IPS DF 6.9 (cell line): ENCODE measurements around the gene RUNX1.

Experiments
- DNase-seq: peaks from one replicate; pipeline ENCODE4 v3.0.0-alpha.2; 2013; ENCODE audit warnings: low read depth, low spot score
- H3K27ac ChIP-seq: one replicate; pipeline ENCODE4 v1.5.1; 2013; ENCODE audit warnings: low read length, control low read depth
- H3K27me3 ChIP-seq: 2 replicates; pipeline ENCODE4 v1.6.1; 2013; ENCODE audit warnings: mild to moderate bottlenecking, low read length; ENCODE audit not compliant: control insufficient read depth, insufficient read depth
- H3K36me3 ChIP-seq: 2 replicates; pipeline ENCODE4 v1.6.1; 2013; ENCODE audit warnings: low read length; ENCODE audit not compliant: control insufficient read depth, insufficient read depth
- H3K4me1 ChIP-seq: 2 replicates; pipeline ENCODE4 v1.6.1; 2013; ENCODE audit warnings: low read length; ENCODE audit not compliant: control insufficient read depth, insufficient read depth
- H3K4me3 ChIP-seq: 2 replicates; pipeline ENCODE4 v1.5.1; 2013; ENCODE audit warnings: mild to moderate bottlenecking, low read length
- H3K9me3 ChIP-seq: 2 replicates; pipeline ENCODE4 v1.6.1; 2013; ENCODE audit warnings: low read length, inconsistent platforms; ENCODE audit not compliant: control insufficient read depth, insufficient read depth
- WGBS: extraction: QIAGEN DNeasy Blood & Tissue Kit; methylation state at CpG from one replicate; pipeline ENCODE4 v1.1.7; 2013; ENCODE audit warnings: mixed read lengths, missing lambda C conversion rate; ENCODE audit not compliant: insufficient read length, insufficient coverage; 5-methylcytosine and 5-hydroxymethylcytosine counted together

Gene RUNX1

DNA sequence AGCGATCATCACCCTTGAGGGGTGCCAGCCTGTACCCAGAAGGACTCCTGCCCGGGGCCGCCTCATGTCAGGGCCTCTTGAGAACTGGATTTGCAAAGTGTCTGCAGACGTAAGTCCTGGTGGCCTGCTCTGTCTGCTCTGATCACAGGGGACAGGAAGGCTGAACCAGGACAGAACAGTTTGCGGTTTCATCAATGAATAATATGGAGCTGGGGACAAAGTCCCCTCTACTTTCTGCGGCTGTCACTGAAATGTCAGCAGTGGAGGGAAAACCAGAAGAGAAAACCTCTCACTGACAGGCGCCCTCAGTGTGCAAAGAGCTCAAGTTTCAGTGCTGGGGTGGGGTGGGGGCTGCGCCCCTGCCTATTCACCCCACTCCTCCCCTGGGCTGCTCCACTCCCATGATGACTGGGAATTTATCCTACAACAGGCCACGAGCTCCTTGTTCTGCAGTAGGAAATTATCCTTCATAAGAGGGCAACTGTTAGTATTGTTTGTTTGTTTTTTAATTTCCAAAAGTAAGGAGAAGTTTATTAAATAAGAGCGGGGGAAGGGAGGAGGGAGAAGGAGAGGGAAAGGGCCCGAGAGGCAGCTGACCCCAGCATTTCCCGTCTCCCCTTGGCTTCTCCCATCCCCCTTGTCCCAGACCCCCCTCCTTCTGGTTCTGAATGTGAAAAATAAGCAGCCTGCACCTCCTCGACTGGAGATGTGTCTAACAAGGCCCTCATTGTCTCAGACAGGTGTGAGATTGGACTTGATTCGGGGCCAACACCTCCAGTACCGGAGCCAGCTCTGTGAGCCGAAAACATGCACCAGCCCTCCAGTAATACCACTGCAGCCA is 231.1 kb downstream of the RUNX1 start:
- Histone ChIP-seq H3K4me3 (no peak overlapping the region), H3K4me1 (no peaks in the 10 kb centered on the region), H3K9me3 (no peaks in the 10 kb centered on the region), H3K36me3 (no peaks in the 10 kb centered on the region), H3K27me3 (no peaks in the 10 kb centered on the region; the same call in 1 of the 2 replicates), H3K27ac (no peak overlapping the region)
- WGBS, result 100% methylated on average over 1 of the region's 16 CpGs
- no peak for DNase-seq

DNA sequence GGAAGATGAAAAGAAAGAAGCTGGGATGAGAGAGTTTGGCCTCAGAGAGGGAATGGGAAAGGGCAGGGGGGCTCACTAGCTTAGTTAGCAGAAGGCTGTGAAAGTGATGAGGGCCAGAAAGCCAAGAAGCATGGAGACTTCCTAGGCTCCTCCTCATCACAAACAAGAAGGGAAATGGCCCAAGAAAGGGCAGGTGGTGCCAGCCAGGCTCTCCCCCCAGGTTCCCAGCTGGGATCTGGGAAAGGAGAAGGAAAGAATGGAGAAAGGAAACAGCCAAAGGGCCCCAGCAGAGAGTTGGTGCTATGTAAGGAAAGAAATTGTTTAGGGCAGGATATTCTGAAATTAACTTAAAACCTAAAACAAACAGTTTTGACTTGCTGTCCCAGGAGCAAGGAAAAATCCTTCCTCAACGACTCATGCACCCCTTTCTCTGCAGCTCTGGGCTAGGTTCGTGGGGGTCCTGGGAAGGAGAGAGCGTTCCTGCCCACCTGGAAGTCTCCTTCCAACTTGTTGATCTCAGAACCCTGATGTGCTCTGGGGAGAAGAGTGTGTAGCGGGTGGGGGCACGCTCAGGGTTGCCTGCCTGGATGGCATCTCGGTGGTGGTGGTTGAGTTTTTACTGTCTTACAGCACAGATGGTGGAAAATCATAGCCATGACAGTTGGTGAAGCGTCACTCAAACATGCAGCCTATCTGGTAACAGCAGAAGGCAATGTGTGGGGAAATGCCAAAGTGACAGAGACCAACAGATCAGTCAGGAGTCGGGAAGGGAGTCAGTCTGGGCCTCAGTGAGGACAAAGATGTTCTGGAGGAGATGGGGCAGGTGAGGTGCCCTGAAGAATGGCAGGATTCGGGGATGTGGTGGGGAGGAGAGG is 233.0 kb downstream of the RUNX1 start:
- no peaks in the 10 kb centered on the region for H3K36me3 ChIP-seq
- no peaks in the 10 kb centered on the region for H3K9me3 ChIP-seq
- no peak overlapping the region for H3K4me3 ChIP-seq
- no peaks in the 10 kb centered on the region for H3K4me1 ChIP-seq
- H3K27ac ChIP-seq, result no peak overlapping the region
- no peak for DNase-seq
- no CpG with 5 or more reads among the region's 9 CpGs for WGBS
- H3K27me3 ChIP-seq, result no peaks in the 10 kb centered on the region; the same call in 1 of the 2 replicates

DNA sequence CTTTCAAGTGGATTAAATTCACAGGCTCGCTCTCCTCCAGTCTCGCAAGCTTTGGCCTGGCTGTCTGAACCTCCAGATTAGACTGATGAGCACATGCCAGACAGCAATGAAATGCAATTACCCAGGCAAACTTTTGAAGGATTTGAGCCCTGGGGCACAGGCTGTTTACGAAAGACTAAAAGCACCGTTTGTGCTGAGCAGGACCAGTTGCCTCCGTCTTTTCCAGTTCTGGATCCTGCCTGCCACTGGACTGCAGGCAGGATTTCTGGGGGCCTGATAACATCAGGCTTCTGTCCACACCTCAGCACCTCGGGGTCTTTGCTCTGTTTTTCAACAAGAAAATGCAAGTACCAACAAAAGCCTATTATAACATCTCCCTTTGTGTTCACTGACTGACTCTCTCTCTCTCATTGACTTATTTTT is 234.6 kb downstream of the RUNX1 start:
- H3K4me3 ChIP-seq, result no peak overlapping the region
- no peaks in the 10 kb centered on the region for H3K4me1 ChIP-seq
- H3K27me3 ChIP-seq, result no peaks in the 10 kb centered on the region; the same call in 1 of the 2 replicates
- no peaks in the 10 kb centered on the region for H3K36me3 ChIP-seq
- WGBS, result no CpG with 5 or more reads among the region's 6 CpGs
- no peak overlapping the region for H3K27ac ChIP-seq
- DNase-seq, result no peak
- H3K9me3 ChIP-seq, result no peaks in the 10 kb centered on the region

DNA sequence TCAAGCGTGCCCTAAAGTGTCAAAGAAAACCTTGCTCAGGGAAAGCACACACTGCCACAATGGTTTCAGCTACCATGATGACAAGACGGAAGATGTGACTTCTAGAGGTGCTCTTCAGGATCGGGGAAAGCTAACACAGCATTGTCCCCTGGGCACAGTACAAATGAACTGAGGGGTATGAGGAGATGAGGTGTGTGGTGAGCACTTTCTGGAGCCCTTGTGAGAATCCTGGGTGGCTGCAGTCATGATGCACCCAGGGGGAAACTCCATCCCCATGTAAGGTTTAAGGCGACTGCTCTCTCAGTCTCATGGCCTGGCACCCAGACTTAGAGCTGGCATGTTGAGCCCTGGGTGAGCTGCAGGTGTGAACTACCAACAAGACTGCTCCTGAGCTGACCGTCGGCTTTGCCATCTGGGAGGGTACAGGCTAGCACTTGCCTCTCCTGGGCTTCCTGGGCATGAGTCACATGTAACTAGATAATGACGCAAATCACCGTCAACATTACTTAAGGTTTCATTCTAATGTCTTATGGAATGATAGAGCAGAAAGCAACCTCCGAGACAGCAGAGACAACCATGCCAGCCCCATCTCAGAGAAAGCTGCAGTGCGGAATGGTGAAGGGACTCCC is 235.7 kb downstream of the RUNX1 start:
- DNase-seq, result no peak
- no peaks in the 10 kb centered on the region for H3K36me3 ChIP-seq
- no peak overlapping the region for H3K27ac ChIP-seq
- no peaks in the 10 kb centered on the region; the same call in 1 of the 2 replicates for H3K27me3 ChIP-seq
- H3K4me3 ChIP-seq, result no peak overlapping the region
- H3K4me1 ChIP-seq, result no peaks in the 10 kb centered on the region
- H3K9me3 ChIP-seq, result no peaks in the 10 kb centered on the region
- WGBS, result no CpG with 5 or more reads among the region's 10 CpGs

DNA sequence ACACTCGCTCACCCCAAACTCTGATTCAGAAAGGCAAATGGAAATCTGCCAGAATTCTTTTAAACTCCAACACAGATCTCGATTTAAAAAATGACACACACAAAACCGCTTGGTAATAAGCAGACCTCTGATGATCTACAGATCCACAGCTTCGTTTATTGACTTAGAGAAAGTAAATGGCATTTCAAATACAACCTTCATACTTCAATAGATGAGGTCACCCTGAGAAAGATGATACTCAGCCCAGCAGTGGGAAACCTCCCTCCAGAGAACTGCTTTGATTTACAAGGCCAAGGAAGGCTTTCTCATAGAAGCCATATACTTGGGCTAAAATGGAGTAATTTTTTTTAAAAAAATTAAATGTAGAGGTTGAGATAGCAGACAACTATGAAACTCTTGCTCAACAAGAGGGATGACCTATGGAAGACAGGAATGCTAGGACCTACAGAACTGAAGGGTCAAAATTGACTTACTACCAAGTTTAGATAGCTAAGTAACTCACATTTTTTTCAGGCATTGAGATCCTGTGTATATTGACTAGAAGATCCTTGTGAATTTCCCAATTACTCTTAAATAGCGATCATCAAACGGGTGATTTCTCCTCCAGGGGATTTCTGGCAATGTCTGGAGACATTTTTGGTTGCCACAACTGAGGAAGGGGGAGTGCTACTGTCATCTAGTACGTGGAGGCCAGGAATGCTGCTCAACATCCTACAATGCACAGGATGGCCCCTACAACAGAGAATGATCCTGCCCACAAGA is 236.4 kb downstream of the RUNX1 start:
- H3K36me3 ChIP-seq, result no peaks in the 10 kb centered on the region
- H3K27ac ChIP-seq, result no peak overlapping the region
- H3K4me3 ChIP-seq, result no peak overlapping the region
- H3K4me1 ChIP-seq, result no peaks in the 10 kb centered on the region
- no peaks in the 10 kb centered on the region for H3K9me3 ChIP-seq
- no peaks in the 10 kb centered on the region; the same call in 1 of the 2 replicates for H3K27me3 ChIP-seq
- DNase-seq, result no peak
- no CpG with 5 or more reads among the region's 7 CpGs for WGBS

DNA sequence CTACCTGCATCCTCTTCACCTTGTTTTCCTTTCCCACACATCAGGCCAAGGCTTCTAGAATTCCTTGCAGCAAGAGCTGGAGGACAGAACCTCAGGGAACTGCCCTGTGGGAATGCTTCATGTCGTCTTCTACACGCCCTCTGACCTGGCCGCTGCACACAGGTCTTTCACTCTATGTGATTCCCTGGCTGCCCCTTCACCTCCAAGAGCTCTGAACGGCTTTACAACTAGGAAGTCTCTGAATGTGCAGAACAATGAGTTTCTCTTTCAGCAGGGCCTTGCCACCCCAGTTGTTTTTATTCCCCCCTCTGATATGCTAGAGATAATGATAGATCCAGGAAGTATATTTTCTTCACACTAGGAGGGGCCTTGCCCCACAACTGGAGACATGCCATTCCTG is 237.7 kb downstream of the RUNX1 start:
- DNase-seq, result no peak
- no peaks in the 10 kb centered on the region for H3K36me3 ChIP-seq
- H3K4me3 ChIP-seq, result no peak overlapping the region
- H3K4me1 ChIP-seq, result no peaks in the 10 kb centered on the region
- no peaks in the 10 kb centered on the region; the same call in 1 of the 2 replicates for H3K27me3 ChIP-seq
- H3K27ac ChIP-seq, result no peak overlapping the region
- no peaks in the 10 kb centered on the region for H3K9me3 ChIP-seq
- WGBS, result no CpG with 5 or more reads among the region's 4 CpGs

DNA sequence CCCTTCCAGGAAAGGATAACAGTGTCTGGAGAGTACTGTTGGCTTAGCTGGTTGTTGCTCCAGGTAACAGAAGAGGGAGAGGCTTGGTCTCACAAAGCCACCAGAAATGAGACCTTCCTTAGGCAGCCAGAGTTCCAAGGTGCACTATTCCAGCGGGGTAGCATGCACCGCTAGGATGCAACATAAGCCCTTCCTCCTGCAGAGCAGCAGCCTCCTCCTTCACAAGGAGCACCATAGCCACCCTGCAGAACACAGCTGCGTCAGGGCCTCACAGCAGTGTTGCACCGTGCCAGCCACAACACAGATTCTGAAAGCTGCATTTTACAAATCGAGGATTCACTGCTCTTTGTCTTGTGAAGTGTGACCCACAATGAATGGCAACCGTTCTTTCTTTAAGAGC is 238.3 kb downstream of the RUNX1 start:
- no peaks in the 10 kb centered on the region for H3K36me3 ChIP-seq
- WGBS, result no CpG with 5 or more reads among the region's 6 CpGs

DNA sequence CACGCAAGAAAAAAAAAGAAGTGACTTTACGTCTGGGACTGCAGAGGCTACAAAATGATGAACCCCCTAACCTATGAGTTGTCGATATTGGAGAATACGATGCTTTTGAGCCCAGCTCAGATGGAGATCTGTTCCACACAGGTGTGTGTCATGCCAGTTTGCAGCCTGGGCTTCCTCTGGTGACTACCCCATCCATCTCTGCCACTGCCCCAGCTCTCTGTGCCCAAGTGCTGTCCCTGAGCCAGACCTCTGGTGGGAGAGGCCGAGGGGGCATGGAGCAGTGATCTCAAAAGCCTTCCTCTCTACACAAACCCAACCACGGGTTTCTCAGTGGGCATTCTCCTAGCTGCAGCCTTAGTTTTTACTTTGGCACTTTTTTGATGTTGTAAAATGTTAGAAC is 239.3 kb downstream of the RUNX1 start:
- no peaks in the 10 kb centered on the region; the same call in 1 of the 2 replicates for H3K27me3 ChIP-seq
- no CpG with 5 or more reads among the region's 6 CpGs for WGBS
- no peak for DNase-seq
- no peaks in the 10 kb centered on the region for H3K9me3 ChIP-seq
- H3K4me3 ChIP-seq, result no peak overlapping the region
- H3K27ac ChIP-seq, result no peak overlapping the region
- no peaks in the 10 kb centered on the region for H3K4me1 ChIP-seq
- no peaks in the 10 kb centered on the region for H3K36me3 ChIP-seq

More for the DNA sequence above, 238.3 kb downstream of the RUNX1 start:
- Histone ChIP-seq H3K4me1 (no peaks in the 10 kb centered on the region), H3K27me3 (no peaks in the 10 kb centered on the region; the same call in 1 of the 2 replicates), H3K4me3 (no peak overlapping the region), H3K27ac (no peak overlapping the region), H3K9me3 (no peaks in the 10 kb centered on the region)
- DNase-seq, result no peak

DNA sequence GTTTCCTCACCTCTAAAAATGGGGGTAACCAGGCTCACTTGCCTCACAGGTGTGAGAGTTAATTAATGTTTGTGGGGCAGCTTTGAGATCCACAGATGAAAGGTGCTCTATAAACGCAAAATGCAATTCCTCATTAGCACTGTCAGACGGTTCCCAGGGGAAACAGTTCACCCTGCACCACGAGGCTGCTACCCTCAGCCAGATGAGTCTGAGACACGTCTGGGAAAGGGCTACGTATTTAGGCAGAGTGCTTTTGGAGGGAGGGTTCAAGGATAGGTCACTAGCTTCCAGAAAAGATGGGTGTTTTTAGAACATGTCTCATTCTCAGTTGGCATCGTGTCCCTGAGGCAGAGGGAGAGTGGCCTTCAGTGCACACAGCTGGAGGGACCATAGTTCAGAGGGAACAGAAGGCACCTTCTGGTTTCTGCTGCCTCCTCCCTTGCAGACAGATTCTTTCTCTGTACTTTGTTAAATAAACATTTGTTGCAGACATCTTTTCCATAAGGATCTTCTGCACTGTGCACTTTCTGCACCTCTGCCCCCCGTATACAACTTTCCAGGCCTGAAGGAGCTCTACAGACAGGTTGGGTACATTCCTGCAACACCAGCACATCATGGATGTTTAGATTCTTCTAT is 240.4 kb downstream of the RUNX1 start:
- Histone ChIP-seq H3K27me3 (no peaks in the 10 kb centered on the region), H3K4me1 (no peaks in the 10 kb centered on the region), H3K27ac (no peak overlapping the region), H3K9me3 (no peaks in the 10 kb centered on the region), H3K36me3 (no peaks in the 10 kb centered on the region), H3K4me3 (no peak overlapping the region)
- no CpG with 5 or more reads among the region's 7 CpGs for WGBS
- DNase-seq, result no peak
